ENCODE data around the gene PKLR. TPM values are rescaled to one million over a fixed set of nuclear protein-coding genes. Genes with fewer than 3 reads are reported as not detected.
A peak's percentile ranks its signal among the peaks of the same experiment; 100 is the strongest.

The PKLR gene
- total and polyA plus RNA-seq, 2 donors (not counting 1 experiment from before 2014, with no cell fraction given) = not detected

- Histone ChIP-seq H3K4me1 (ENCODE audit: control insufficient read depth in 2 of 2, insufficient read depth in 2 of 2, low read length in 2 of 2) (peaks cover 17 to 35% of the 10 kb centered on the region in 2 donors), H3K36me3 (replicated peaks in 1 of 2; ENCODE audit: control extremely low read depth in 1 of 2, control insufficient read depth in 1 of 2, extremely low read depth in 1 of 2, insufficient read depth in 2 of 2, low read length in 1 of 2) (no peaks in the 10 kb centered on the region), H3K27ac (ENCODE audit: low read length in 2 of 2) (peak overlapping the region; percentile 81 to 85), H2AFZ (ENCODE audit: insufficient read depth, low read depth, low read length, poor library complexity, severe bottlenecking) (peak overlapping the region; percentile 98), H3K27me3 (replicated peaks in 1 of 4; ENCODE audit: control extremely low read depth in 1 of 4, control insufficient read depth in 3 of 4, insufficient read depth in 4 of 4, low read length in 3 of 4) (no peaks in the 10 kb centered on the region), H3K4me2 (replicated peaks; ENCODE audit: low read depth, low read length, poor library complexity, severe bottlenecking) (peak overlapping the region; percentile 99), H3K79me2 (ENCODE audit: control insufficient read depth, insufficient read depth, low read length) (peaks cover 4% of the 10 kb centered on the region), H3K9me3 (ENCODE audit: control extremely low read depth in 1 of 3, control insufficient read depth in 2 of 3, insufficient read depth in 1 of 3, low read length in 2 of 3) (peaks cover 0 to 2% (median 0%) of the 10 kb centered on the region in 3 donors), H4K20me1 (ENCODE audit: control insufficient read depth, insufficient read depth, low read length, poor library complexity, severe bottlenecking) (no peaks in the 10 kb centered on the region), H3K9ac (ENCODE audit: low read length) (peak overlapping the region; percentile 98), H3K4me3 (ENCODE audit: control extremely low read depth in 1 of 5, extremely low read depth in 1 of 5, insufficient read depth in 1 of 5, low read depth in 2 of 5, low read length in 4 of 5) (peak overlapping the region; percentile 64 to 100 (median 97))
- Mint-ChIP-seq H3K27me3 (no peaks in the 10 kb centered on the region), H3K4me3 (peak overlapping the region; percentile 92), H3K27ac (peak overlapping the region; percentile 87), H3K9me3 (ENCODE audit: insufficient read depth) (no peaks in the 10 kb centered on the region), H3K4me1 (peaks cover 31% of the 10 kb centered on the region)
- ATAC-seq (ENCODE audit: low read depth) (peak; percentile 74), DNase-seq (peak; percentile 89)
- ChIA-PET POLR2A (interaction anchor here (0.5 to 1.5 kb wide), 10 partner anchors 16 to 621 kb away, joined by 3 to 6 read pairs (median 3); partner anchors contain the start of genes CLK2, FDPS, HCN3 and ZBTB7B), CTCF (interaction anchor here (0.5 to 6.5 kb wide), 18 partner anchors 12 to 180 kb away, joined by 3 to 128 read pairs (median 6); partner anchors contain the start of genes CLK2, ENTREP3, FDPS and MTX1)
- TF ChIP-seq EZH2 (IDR thresholded peaks at IDR 0.05; ENCODE audit: borderline replicate concordance, insufficient read depth, low read depth, low read length, poor library complexity, severe bottlenecking) = no peak
- no peak for TF ChIP-seq CTCF (IDR thresholded peaks at IDR 0.05)
- intact Hi-C loops (cut with micrococcal nuclease) = loop anchor here (1.0 to 10.0 kb wide), 3 partner anchors 51 to 1181 kb away; partner anchors contain the start of genes CLK2 and MEF2D
- WGBS (ENCODE audit: insufficient coverage) = under 1% methylated on average over 40 of the region's 44 CpGs
These were observed 22.9 kb upstream of the PKLR start for GRCh38 chr1:155324037-155324716.

GRCh38 chr1:155323729-155324036, 22.4 kb upstream of the PKLR start:
- ATAC-seq (ENCODE audit: low read depth) (peak; percentile 63), DNase-seq (peak; percentile 87)
- Histone ChIP-seq H3K9ac (ENCODE audit: low read length) (peak overlapping the region; percentile 98), H3K9me3 (ENCODE audit: control extremely low read depth in 1 of 3, control insufficient read depth in 2 of 3, insufficient read depth in 1 of 3, low read length in 2 of 3) (peaks cover 0 to 2% (median 0%) of the 10 kb centered on the region in 3 donors), H3K4me3 (ENCODE audit: control extremely low read depth in 1 of 5, extremely low read depth in 1 of 5, insufficient read depth in 1 of 5, low read depth in 2 of 5, low read length in 4 of 5) (peak overlapping the region; percentile 64 to 100 (median 97)), H4K20me1 (ENCODE audit: control insufficient read depth, insufficient read depth, low read length, poor library complexity, severe bottlenecking) (no peaks in the 10 kb centered on the region), H2AFZ (ENCODE audit: insufficient read depth, low read depth, low read length, poor library complexity, severe bottlenecking) (peak overlapping the region; percentile 98), H3K79me2 (ENCODE audit: control insufficient read depth, insufficient read depth, low read length) (peaks cover 4% of the 10 kb centered on the region), H3K4me2 (replicated peaks; ENCODE audit: low read depth, low read length, poor library complexity, severe bottlenecking) (peak overlapping the region; percentile 99), H3K27me3 (replicated peaks in 1 of 4; ENCODE audit: control extremely low read depth in 1 of 4, control insufficient read depth in 3 of 4, insufficient read depth in 4 of 4, low read length in 3 of 4) (no peaks in the 10 kb centered on the region), H3K4me1 (ENCODE audit: control insufficient read depth in 2 of 2, insufficient read depth in 2 of 2, low read length in 2 of 2) (peaks cover 17 to 35% of the 10 kb centered on the region in 2 donors), H3K27ac (ENCODE audit: low read length in 2 of 2) (peak overlapping the region; percentile 81 to 85), H3K36me3 (replicated peaks in 1 of 2; ENCODE audit: control extremely low read depth in 1 of 2, control insufficient read depth in 1 of 2, extremely low read depth in 1 of 2, insufficient read depth in 2 of 2, low read length in 1 of 2) (no peaks in the 10 kb centered on the region)
- peak overlapping the region; percentile 87 for H3K27ac Mint-ChIP-seq
- peaks cover 36% of the 10 kb centered on the region for H3K4me1 Mint-ChIP-seq
- ChIA-PET CTCF (interaction anchor here (0.6 to 6.5 kb wide), 18 partner anchors 12 to 180 kb away, joined by 3 to 128 read pairs (median 6); partner anchors contain the start of genes CLK2, ENTREP3, FDPS and MTX1), POLR2A (interaction anchor here (0.7 to 1.5 kb wide), 8 partner anchors 16 to 621 kb away, joined by 3 to 6 read pairs (median 4); partner anchors contain the start of genes CLK2, FDPS, HCN3 and ZBTB7B)
- H3K9me3 Mint-ChIP-seq (ENCODE audit: insufficient read depth) = no peaks in the 10 kb centered on the region
- no peaks in the 10 kb centered on the region for H3K27me3 Mint-ChIP-seq
- TF ChIP-seq EZH2 (IDR thresholded peaks at IDR 0.05; ENCODE audit: borderline replicate concordance, insufficient read depth, low read depth, low read length, poor library complexity, severe bottlenecking) (no peak), CTCF (IDR thresholded peaks at IDR 0.05) (no peak)
- intact Hi-C loops (cut with micrococcal nuclease) = loop anchor here (1.0 to 10.0 kb wide), 10 partner anchors 15 to 1181 kb away; partner anchors contain the start of genes ASH1L, CLK2, FDPS and HCN3
- 0% methylated on average over 27 of the region's 29 CpGs for whole genome bisulfite sequencing (ENCODE audit: insufficient coverage)
- H3K4me3 Mint-ChIP-seq = peak overlapping the region; percentile 92

Data from B cell (primary cell).